Measurements from ENCODE around the gene PTH1R. TPM values are rescaled to one million over a fixed set of nuclear protein-coding genes. Genes with fewer than 3 reads are reported as not detected.

The PTH1R gene
- total and polyA plus RNA-seq, 11 donors, result 2.1 to 23.4 (median 6.5) TPM

DNA sequence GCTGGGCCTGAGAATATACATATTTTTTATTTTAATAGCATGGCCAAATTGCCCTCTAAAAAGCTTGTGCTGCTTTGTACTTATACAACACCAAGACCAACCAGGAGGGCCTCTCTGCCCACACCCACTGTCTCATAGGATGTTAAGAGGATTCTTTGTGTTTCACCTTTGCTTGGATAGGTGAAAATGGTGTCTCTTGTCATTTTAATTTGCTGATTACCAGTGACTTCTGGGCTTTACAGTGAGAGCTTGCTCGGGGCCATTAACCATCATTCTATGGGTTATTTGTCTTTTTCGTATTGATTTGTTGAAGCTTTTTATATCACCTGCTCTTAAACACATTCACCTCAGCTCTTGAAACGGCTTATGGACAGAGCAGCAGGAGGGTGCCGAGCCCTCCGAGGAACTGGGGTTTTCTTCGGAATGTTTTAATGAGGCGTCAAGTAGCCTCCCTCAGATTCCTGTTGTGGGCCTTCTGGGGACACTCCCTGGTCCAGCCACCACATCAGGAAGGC lies 10.5 kb downstream of the PTH1R start:
- H3K36me3 ChIP-seq, result no peaks in the 10 kb centered on the region
- no peaks in the 10 kb centered on the region for H3K9me3 ChIP-seq
- WGBS, 4 donors, result 73 to 80% (median 78%) methylated on average over 7 of the region's 7 CpGs
- ATAC-seq, result no peak
- peak overlapping the region in 1 of 12 donors; percentile 14 for H3K27ac ChIP-seq
- no peak for DNase-seq
- peaks cover 0 to 26% (median 0%) of the 10 kb centered on the region in 9 donors for H3K27me3 ChIP-seq
- peaks cover 0 to 36% (median 19%) of the 10 kb centered on the region in 12 donors for H3K4me1 ChIP-seq
- no peak overlapping the region for H3K4me3 ChIP-seq
- no peak for TF ChIP-seq POLR2A (IDR thresholded peaks at IDR 0.05)
- TF ChIP-seq, protein P1, sequence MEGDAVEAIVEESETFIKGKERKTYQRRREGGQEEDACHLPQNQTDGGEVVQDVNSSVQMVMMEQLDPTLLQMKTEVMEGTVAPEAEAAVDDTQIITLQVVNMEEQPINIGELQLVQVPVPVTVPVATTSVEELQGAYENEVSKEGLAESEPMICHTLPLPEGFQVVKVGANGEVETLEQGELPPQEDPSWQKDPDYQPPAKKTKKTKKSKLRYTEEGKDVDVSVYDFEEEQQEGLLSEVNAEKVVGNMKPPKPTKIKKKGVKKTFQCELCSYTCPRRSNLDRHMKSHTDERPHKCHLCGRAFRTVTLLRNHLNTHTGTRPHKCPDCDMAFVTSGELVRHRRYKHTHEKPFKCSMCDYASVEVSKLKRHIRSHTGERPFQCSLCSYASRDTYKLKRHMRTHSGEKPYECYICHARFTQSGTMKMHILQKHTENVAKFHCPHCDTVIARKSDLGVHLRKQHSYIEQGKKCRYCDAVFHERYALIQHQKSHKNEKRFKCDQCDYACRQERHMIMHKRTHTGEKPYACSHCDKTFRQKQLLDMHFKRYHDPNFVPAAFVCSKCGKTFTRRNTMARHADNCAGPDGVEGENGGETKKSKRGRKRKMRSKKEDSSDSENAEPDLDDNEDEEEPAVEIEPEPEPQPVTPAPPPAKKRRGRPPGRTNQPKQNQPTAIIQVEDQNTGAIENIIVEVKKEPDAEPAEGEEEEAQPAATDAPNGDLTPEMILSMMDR (IDR thresholded peaks at IDR 0.05), result no peak
- intact Hi-C loops (cut with DNase I), result no loop called here

DNA sequence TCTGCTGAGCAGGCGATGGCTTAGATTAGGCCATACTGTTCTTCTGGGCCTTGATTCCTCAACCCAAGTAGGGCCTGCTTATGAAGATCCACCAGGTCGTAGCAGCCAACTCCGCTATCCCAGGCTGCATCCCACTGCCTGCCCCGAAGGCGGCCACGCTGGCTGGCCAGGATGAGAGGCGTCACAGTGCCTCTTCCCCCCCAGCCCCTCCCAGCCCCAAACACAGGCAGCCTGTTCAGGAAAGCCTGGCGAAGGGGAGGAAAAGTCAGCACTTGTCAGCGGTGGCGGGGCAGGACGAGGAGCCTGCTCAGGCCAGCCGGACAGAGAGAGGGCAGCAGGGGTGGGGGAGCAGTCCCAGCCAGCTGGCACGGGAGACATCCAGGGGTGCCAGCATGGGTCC lies 11.2 kb downstream of the PTH1R start:
- intact Hi-C loops (cut with DNase I), result no loop called here
- no peaks in the 10 kb centered on the region for H3K9me3 ChIP-seq
- peak in 2 of 5 donors; percentile 27 to 58 for DNase-seq
- peak overlapping the region in 1 of 12 donors; percentile 14 for H3K27ac ChIP-seq
- no peak for ATAC-seq
- TF ChIP-seq, protein P1 (IDR thresholded peaks at IDR 0.05), result no peak
- TF ChIP-seq POLR2A (IDR thresholded peaks at IDR 0.05), result no peak
- H3K4me1 ChIP-seq, result peaks cover 0 to 42% (median 20%) of the 10 kb centered on the region in 12 donors
- no peaks in the 10 kb centered on the region for H3K36me3 ChIP-seq
- H3K27me3 ChIP-seq, result peaks cover 0 to 23% (median 0%) of the 10 kb centered on the region in 9 donors
- no peak overlapping the region for H3K4me3 ChIP-seq
- WGBS, 4 donors, result 64 to 72% (median 68%) methylated on average over 10 to 13 of the region's 13 CpGs

- peaks cover 0 to 14% (median 0%) of the 10 kb centered on the region in 9 donors for H3K27me3 ChIP-seq
- no peaks in the 10 kb centered on the region for H3K36me3 ChIP-seq
- intact Hi-C loops (cut with DNase I), result loop anchor here in 1 of 10 donors (5.0 kb wide), 1 partner anchor 227 kb away; no protein-coding TSS in a partner anchor
- 52 to 67% (median 58%) methylated on average over 6 of the region's 6 CpGs for WGBS, 4 donors
- DNase-seq (peak in 3 of 5 donors; percentile 59 to 78 (median 74)), ATAC-seq (no peak)
- H3K4me1 ChIP-seq, result peaks cover 0 to 47% (median 21%) of the 10 kb centered on the region in 12 donors
- no peaks in the 10 kb centered on the region for H3K9me3 ChIP-seq
- no peak for TF ChIP-seq POLR2A (IDR thresholded peaks at IDR 0.05)
- TF ChIP-seq, protein P1 (IDR thresholded peaks at IDR 0.05), result no peak
- H3K4me3 ChIP-seq, result no peak overlapping the region
- H3K27ac ChIP-seq, result no peak overlapping the region
Measured at GRCh38 chr3:46889381-46890110, 12.0 kb downstream of the PTH1R start.

DNA sequence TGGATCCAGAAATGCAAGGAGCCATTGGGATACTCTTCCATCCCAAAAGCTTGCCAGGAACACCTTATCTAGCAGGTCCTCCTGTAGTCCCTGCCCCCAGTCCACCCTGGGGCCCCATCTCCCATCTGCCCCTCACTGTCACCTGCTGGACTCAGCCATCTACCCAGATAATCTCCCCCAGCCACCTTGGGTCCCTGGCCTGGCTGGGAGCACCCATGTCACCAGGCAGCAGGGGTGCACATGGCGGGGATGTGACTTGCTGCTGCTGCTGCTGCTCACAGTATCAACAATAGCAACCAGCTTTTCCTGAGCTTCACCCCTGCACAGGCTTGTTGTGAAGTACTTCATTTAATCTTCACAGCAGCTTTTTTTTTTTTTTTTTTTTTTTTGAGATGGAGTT lies 12.6 kb downstream of the PTH1R start:
- DNase-seq (peak in 2 of 5 donors; percentile 9 to 24), ATAC-seq (no peak)
- Histone ChIP-seq H3K4me1 (peaks cover 0 to 47% (median 21%) of the 10 kb centered on the region in 12 donors), H3K9me3 (no peaks in the 10 kb centered on the region), H3K27me3 (peaks cover 0 to 10% (median 0%) of the 10 kb centered on the region in 9 donors), H3K27ac (no peak overlapping the region), H3K4me3 (no peak overlapping the region), H3K36me3 (no peaks in the 10 kb centered on the region)
- 96 to 100% (median 98%) methylated on average over 1 of the region's 1 CpG for WGBS, 4 donors
- no peak for TF ChIP-seq POLR2A (IDR thresholded peaks at IDR 0.05)
- TF ChIP-seq, protein P1 (IDR thresholded peaks at IDR 0.05), result no peak
- intact Hi-C loops (cut with DNase I), result loop anchor here in 1 of 10 donors (5.0 kb wide), 1 partner anchor 228 kb away; no protein-coding TSS in a partner anchor

Data from heart left ventricle (tissue), 16 donors.